CD14-positive monocyte (primary cell): ENCODE results near the gene C20orf141. TPM values are rescaled to one million over a fixed set of nuclear protein-coding genes. Genes with fewer than 3 reads are reported as not detected.

ENCODE experiments used
- DNase-seq, 3 donors: peaks; one replicate each; pipeline ENCODE4 v3.0.0-alpha.2; 2011 to 2022
- H2AFZ ChIP-seq: 2 replicates; pipeline ENCODE4 v1.6.0; 2012; ENCODE audit warnings: mild to moderate bottlenecking, low read depth, low read length, inconsistent platforms; ENCODE audit not compliant: insufficient read depth, poor library complexity, severe bottlenecking
- H3K27ac ChIP-seq, 2 donors: 1 replicate in 1 of 2; 2 replicates in 1 of 2; pipeline ENCODE4 v1.5.1; 2012 to 2013; ENCODE audit warnings: low read length in 2 of 2, control low read depth in 1 of 2, inconsistent platforms in 1 of 2, low read depth in 1 of 2, mild to moderate bottlenecking in 1 of 2
- H3K27me3 ChIP-seq, 2 donors: one replicate each; pipeline versions ENCODE4 v1.6.0 to v1.6.1; 2011 to 2013; ENCODE audit warnings: low read length in 2 of 2; ENCODE audit not compliant: control insufficient read depth in 2 of 2, insufficient read depth in 2 of 2
- H3K36me3 ChIP-seq, 2 donors: replicated peaks in 1 of 2; 1 replicate in 1 of 2; 2 replicates in 1 of 2; pipeline versions ENCODE4 v1.5.1 to v1.6.1; 2012 to 2013; ENCODE audit warnings: low read length in 2 of 2, control low read depth in 1 of 2, inconsistent platforms in 1 of 2, mild to moderate bottlenecking in 1 of 2; ENCODE audit not compliant: insufficient read depth in 2 of 2, control insufficient read depth in 1 of 2
- H3K4me1 ChIP-seq, 2 donors: 1 replicate in 1 of 2; 2 replicates in 1 of 2; pipeline versions ENCODE4 v1.5.1 to v1.6.1; 2012 to 2013; ENCODE audit warnings: low read length in 2 of 2, control low read depth in 1 of 2, inconsistent platforms in 1 of 2, mild to moderate bottlenecking in 1 of 2, moderate library complexity in 1 of 2; ENCODE audit not compliant: insufficient read depth in 2 of 2, control insufficient read depth in 1 of 2
- H3K4me2 ChIP-seq: replicated peaks from 2 replicates; pipeline ENCODE3; 2012; ENCODE audit warnings: low read length, moderate library complexity, mild to moderate bottlenecking; ENCODE audit not compliant: poor library complexity, severe bottlenecking; ENCODE audit errors: extremely low read depth
- H3K4me3 ChIP-seq, 3 experiments: fragments of 200-600 bp in 1 of 3; sonication (generic) in 1 of 3; replicated peaks in 1 of 3; 1 replicate in 2 of 3; 2 replicates in 1 of 3; pipeline ENCODE4 v1.5.1; 2011 to 2013; ENCODE audit warnings: low read length in 3 of 3, mild to moderate bottlenecking in 3 of 3, control low read depth in 2 of 3, low read depth in 2 of 3, inconsistent platforms in 1 of 3, moderate library complexity in 1 of 3
- H3K79me2 ChIP-seq: 2 replicates; pipeline ENCODE4 v1.6.0; 2012; ENCODE audit warnings: mild to moderate bottlenecking, control low read depth, inconsistent platforms, low read length, moderate library complexity; ENCODE audit not compliant: insufficient read depth
- H3K9ac ChIP-seq: 2 replicates; pipeline ENCODE4 v1.6.0; 2017; ENCODE audit warnings: low read length, mild to moderate bottlenecking; ENCODE audit not compliant: insufficient read depth, poor library complexity, severe bottlenecking
- H3K9me3 ChIP-seq, 2 donors: replicated peaks in 1 of 2; 1 replicate in 1 of 2; 2 replicates in 1 of 2; pipeline versions ENCODE4 v1.5.1 to v1.6.1; 2012 to 2013; ENCODE audit warnings: low read length in 2 of 2, control low read depth in 1 of 2; ENCODE audit not compliant: control insufficient read depth in 1 of 2, insufficient read depth in 1 of 2
- H4K20me1 ChIP-seq: 2 replicates; pipeline ENCODE4 v1.6.0; 2012; ENCODE audit warnings: mild to moderate bottlenecking, low read length, control low read depth, moderate library complexity; ENCODE audit not compliant: insufficient read depth
- H3K27ac Mint-ChIP-seq, 7 donors: one replicate each; pipeline ENCODE4 v1.8.0; 2020; ENCODE audit warnings: mild to moderate bottlenecking in 7 of 7, mixed read lengths in 7 of 7, moderate library complexity in 6 of 7, inconsistent platforms in 2 of 7
- H3K27me3 Mint-ChIP-seq, 3 donors: one replicate each; pipeline ENCODE4 v1.8.0; 2021 to 2022; ENCODE audit warnings: low read depth in 3 of 3, mild to moderate bottlenecking in 3 of 3, mixed read lengths in 3 of 3, moderate library complexity in 3 of 3, inconsistent platforms in 1 of 3
- H3K36me3 Mint-ChIP-seq, 2 donors: one replicate each; pipeline ENCODE4 v1.8.0; 2020; ENCODE audit warnings: mixed read lengths in 2 of 2, inconsistent platforms in 1 of 2, mild to moderate bottlenecking in 1 of 2
- H3K4me1 Mint-ChIP-seq: one replicate; pipeline ENCODE4 v1.8.0; 2020; ENCODE audit warnings: mild to moderate bottlenecking, mixed read lengths
- H3K4me3 Mint-ChIP-seq, 2 donors: one replicate each; pipeline ENCODE4 v1.8.0; 2020; ENCODE audit warnings: mild to moderate bottlenecking in 2 of 2, mixed read lengths in 2 of 2, moderate library complexity in 1 of 2
- H3K9me3 Mint-ChIP-seq, 7 donors: one replicate each; pipeline ENCODE4 v1.8.0; 2020 to 2022; ENCODE audit warnings: mixed read lengths in 7 of 7, mild to moderate bottlenecking in 6 of 7, moderate library complexity in 6 of 7, inconsistent platforms in 2 of 7
- WGBS: methylation state at CpG from one replicate; pipeline ENCODE4 v1.1.5; 2013; ENCODE audit warnings: missing lambda C conversion rate; ENCODE audit not compliant: insufficient coverage; 5-methylcytosine and 5-hydroxymethylcytosine counted together
- intact Hi-C, 2 donors: fragments of 100-400 bp; cut with micrococcal nuclease; formaldehyde crosslinking; loops; one replicate each; pipeline versions ENCODE4 v1.15.0 to v1.15.1; 2023
- polyA plus RNA-seq, 3 donors: library from polyadenylated mRNA; depleted of rRNA in 1 of 3; unstranded in 2 of 3; stranded (reverse) in 1 of 3; fragments of 300-500 nt in 2 of 3; fragments of >200 nt in 1 of 3; fragmentation: Illumina TruSeq in 2 of 3; gene quantifications; 1 replicate in 2 of 3; 2 replicates in 1 of 3; pipeline ENCODE4 v1.2.3, GENCODE V29; 2012 to 2021
- TF ChIP-seq, protein P1 (sequence below): fragments of 200-600 bp; IDR thresholded peaks from one replicate; pipeline ENCODE4 v1.8.0; 2022; ENCODE audit warnings: antibody characterized with exemption, mild to moderate bottlenecking

Gene C20orf141
- polyA plus RNA-seq, 3 donors, result not detected

DNA sequence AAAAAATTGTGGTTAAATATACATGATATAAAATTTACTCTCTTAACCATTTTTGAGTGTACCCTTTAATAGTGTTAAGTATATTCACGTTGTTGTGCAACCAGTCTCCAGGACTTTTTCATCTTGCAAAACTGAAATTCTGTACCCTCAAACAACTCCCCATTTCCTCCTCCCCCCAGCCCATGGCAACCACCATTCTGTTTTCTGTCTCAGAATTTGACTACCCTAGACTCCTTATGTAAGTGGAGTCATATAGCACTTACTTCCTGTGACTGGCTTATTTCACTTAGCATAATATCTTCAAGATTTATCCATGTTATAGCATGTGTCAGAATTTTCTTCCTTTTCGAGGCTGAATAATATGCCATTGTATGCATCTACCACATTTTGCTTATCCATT, 30.8 kb downstream of the C20orf141 start:
- peaks cover 37% of the 10 kb centered on the region for H4K20me1 ChIP-seq
- peaks cover 8 to 12% of the 10 kb centered on the region in 2 donors for H3K4me1 ChIP-seq
- no peak overlapping the region for H3K4me3 ChIP-seq
- H3K27me3 Mint-ChIP-seq, result peaks cover 0 to 1% (median 0%) of the 10 kb centered on the region in 3 donors
- intact Hi-C loops, result no loop called here
- H3K27ac Mint-ChIP-seq, result no peak overlapping the region
- no peak for DNase-seq
- H3K4me3 Mint-ChIP-seq, result no peak overlapping the region
- no peaks in the 10 kb centered on the region for H3K9me3 Mint-ChIP-seq
- H2AFZ ChIP-seq, result no peak overlapping the region
- H3K36me3 Mint-ChIP-seq, result peaks cover 24 to 27% of the 10 kb centered on the region in 2 donors
- peaks cover 25% of the 10 kb centered on the region for H3K4me1 Mint-ChIP-seq
- H3K4me2 ChIP-seq, result no peak overlapping the region
- no peak overlapping the region for H3K9ac ChIP-seq
- H3K9me3 ChIP-seq, result no peaks in the 10 kb centered on the region
- WGBS, result no CpG with 5 or more reads among the region's 2 CpGs
- H3K27ac ChIP-seq, result no peak overlapping the region
- peaks cover 0 to 24% of the 10 kb centered on the region in 2 donors for H3K36me3 ChIP-seq
- TF ChIP-seq, protein P1, sequence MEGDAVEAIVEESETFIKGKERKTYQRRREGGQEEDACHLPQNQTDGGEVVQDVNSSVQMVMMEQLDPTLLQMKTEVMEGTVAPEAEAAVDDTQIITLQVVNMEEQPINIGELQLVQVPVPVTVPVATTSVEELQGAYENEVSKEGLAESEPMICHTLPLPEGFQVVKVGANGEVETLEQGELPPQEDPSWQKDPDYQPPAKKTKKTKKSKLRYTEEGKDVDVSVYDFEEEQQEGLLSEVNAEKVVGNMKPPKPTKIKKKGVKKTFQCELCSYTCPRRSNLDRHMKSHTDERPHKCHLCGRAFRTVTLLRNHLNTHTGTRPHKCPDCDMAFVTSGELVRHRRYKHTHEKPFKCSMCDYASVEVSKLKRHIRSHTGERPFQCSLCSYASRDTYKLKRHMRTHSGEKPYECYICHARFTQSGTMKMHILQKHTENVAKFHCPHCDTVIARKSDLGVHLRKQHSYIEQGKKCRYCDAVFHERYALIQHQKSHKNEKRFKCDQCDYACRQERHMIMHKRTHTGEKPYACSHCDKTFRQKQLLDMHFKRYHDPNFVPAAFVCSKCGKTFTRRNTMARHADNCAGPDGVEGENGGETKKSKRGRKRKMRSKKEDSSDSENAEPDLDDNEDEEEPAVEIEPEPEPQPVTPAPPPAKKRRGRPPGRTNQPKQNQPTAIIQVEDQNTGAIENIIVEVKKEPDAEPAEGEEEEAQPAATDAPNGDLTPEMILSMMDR, result no peak
- H3K79me2 ChIP-seq, result peaks cover 16% of the 10 kb centered on the region
- no peaks in the 10 kb centered on the region for H3K27me3 ChIP-seq

DNA sequence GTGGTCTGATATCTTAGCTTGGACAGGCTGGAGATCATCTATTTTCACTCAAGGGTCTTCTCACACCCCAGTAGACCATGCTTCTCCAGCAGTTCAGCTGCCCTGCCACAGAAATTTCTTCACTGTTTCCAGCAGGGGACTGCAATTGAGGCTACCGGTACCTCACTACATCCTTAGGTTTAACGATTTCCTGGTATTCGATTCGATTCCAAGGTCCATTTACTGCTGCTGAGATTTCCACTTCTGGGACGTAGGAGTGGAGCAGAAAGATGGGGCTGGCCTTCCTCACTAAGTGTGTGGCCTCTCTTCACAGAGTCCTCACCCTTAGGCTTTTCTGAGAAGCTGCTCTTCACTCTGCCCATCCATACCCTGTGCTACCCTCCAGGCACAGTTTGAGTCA, 31.9 kb downstream of the C20orf141 start:
- TF ChIP-seq, protein P1, result no peak
- Mint-ChIP-seq H3K27ac (peak overlapping the region in 2 of 7 donors; percentile 30 to 52), H3K9me3 (peaks cover 0 to 2% (median 0%) of the 10 kb centered on the region in 7 donors), H3K4me3 (no peak overlapping the region), H3K27me3 (peaks cover 0 to 3% (median 0%) of the 10 kb centered on the region in 3 donors), H3K4me1 (peaks cover 19% of the 10 kb centered on the region), H3K36me3 (peaks cover 24 to 27% of the 10 kb centered on the region in 2 donors)
- H3K36me3 ChIP-seq, result peaks cover 0 to 24% of the 10 kb centered on the region in 2 donors
- H3K9me3 ChIP-seq, result no peaks in the 10 kb centered on the region
- no peak overlapping the region for H3K4me2 ChIP-seq
- peaks cover 40% of the 10 kb centered on the region for H4K20me1 ChIP-seq
- intact Hi-C loops, result no loop called here
- no peak overlapping the region for H3K27ac ChIP-seq
- DNase-seq, result no peak
- peaks cover under 1 to 3% of the 10 kb centered on the region in 2 donors for H3K4me1 ChIP-seq
- no peak overlapping the region for H3K4me3 ChIP-seq
- peaks cover 6% of the 10 kb centered on the region for H3K79me2 ChIP-seq
- no peaks in the 10 kb centered on the region for H3K27me3 ChIP-seq
- H2AFZ ChIP-seq, result no peak overlapping the region
- H3K9ac ChIP-seq, result no peak overlapping the region
- 100% methylated on average over 1 of the region's 5 CpGs for WGBS
